Measurements from ENCODE around the gene OR56A3.

Gene OR56A3, protein sequence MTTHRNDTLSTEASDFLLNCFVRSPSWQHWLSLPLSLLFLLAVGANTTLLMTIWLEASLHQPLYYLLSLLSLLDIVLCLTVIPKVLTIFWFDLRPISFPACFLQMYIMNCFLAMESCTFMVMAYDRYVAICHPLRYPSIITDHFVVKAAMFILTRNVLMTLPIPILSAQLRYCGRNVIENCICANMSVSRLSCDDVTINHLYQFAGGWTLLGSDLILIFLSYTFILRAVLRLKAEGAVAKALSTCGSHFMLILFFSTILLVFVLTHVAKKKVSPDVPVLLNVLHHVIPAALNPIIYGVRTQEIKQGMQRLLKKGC

DNA sequence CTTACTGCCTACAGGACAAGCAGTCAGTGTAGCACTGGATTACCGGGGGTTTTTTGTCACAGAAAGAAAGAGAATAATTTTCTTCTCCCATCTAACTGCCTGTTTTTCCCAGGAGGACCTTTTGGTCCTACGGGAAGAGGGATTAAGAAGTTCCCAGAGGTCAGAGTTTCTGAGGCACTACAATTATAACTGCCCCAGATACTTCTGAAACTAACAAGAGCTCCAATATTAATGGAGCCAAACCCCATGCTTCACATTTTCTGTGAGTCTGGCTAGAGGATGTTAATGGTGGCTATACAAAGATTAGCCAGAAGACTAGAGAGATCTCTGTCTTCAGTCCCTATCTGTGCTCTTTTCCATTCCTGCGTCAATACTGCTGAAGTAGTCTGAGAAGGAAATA, at the start of gene OR56A3:
Gene OR56A3 (plus strand): TSS at position 301 of the 400 bp plus-strand sequence. CDS start 5,096 bp downstream, outside the sequence.
- DNase-seq (ENCODE audit: low read depth) = no peak
- TF ChIP-seq, protein P1, sequence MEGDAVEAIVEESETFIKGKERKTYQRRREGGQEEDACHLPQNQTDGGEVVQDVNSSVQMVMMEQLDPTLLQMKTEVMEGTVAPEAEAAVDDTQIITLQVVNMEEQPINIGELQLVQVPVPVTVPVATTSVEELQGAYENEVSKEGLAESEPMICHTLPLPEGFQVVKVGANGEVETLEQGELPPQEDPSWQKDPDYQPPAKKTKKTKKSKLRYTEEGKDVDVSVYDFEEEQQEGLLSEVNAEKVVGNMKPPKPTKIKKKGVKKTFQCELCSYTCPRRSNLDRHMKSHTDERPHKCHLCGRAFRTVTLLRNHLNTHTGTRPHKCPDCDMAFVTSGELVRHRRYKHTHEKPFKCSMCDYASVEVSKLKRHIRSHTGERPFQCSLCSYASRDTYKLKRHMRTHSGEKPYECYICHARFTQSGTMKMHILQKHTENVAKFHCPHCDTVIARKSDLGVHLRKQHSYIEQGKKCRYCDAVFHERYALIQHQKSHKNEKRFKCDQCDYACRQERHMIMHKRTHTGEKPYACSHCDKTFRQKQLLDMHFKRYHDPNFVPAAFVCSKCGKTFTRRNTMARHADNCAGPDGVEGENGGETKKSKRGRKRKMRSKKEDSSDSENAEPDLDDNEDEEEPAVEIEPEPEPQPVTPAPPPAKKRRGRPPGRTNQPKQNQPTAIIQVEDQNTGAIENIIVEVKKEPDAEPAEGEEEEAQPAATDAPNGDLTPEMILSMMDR (IDR thresholded peaks at IDR 0.05; ENCODE audit: insufficient read depth, low read depth, low read length, missing control alignments) = no peak

DNA sequence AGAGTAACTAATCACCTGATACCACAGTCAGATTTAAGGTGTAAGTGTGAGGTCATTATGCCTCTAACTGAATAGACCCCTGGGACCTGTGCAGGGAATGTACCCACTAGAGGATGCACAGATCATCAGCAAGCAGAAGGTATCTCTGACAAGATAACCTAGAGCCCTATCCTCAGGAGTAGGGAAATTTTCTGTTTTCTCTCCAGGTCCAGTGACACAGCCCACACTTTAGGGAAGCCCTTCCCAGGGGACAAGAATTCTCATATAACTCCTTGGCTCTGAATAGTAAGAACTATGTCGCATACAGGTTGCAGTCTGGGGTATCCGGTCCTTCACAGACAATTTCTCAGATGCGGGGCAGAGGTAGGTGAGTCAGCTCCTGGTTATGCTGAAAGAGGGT, 49.1 kb upstream of the OR56A3 start, which contains the start of gene OR52E5:
Gene OR52E5 (plus strand): TSS at position 301 of the 400 bp plus-strand sequence. CDS start 7,569 bp downstream, outside the sequence.
- no peak for DNase-seq (ENCODE audit: low read depth)
- TF ChIP-seq, protein P1 (IDR thresholded peaks at IDR 0.05; ENCODE audit: insufficient read depth, low read depth, low read length, missing control alignments) = no peak
- H3K4me3 ChIP-seq (ENCODE audit: low read length) = no peak within 1 kb of the TSS

More for the DNA sequence above, at the start of gene OR56A3:
- no peak within 1 kb of the TSS for H3K4me3 ChIP-seq (ENCODE audit: low read length)

DNA sequence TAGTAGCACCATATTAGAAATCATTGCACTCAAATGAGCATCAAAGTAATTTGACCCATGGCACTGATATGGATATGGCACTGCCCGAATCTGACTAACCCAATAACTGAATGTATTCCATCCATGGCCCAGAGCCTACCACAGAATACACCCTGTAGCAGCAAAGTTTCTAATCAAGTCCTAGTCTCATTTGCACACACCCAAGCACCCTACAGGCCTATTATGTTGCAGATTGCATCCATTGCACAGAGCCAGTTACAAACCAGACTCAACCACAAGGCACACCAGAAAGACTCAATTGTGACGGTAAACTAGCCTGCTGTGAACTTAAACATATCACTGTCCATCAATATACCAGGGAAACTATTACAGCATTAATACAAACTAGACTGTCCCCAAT, 42.5 kb upstream of the OR56A3 start:
- DNase-seq (ENCODE audit: low read depth) = no peak
- no peak overlapping the region for H3K4me3 ChIP-seq (ENCODE audit: low read length)
- TF ChIP-seq, protein P1 (IDR thresholded peaks at IDR 0.05; ENCODE audit: insufficient read depth, low read depth, low read length, missing control alignments) = no peak

DNA sequence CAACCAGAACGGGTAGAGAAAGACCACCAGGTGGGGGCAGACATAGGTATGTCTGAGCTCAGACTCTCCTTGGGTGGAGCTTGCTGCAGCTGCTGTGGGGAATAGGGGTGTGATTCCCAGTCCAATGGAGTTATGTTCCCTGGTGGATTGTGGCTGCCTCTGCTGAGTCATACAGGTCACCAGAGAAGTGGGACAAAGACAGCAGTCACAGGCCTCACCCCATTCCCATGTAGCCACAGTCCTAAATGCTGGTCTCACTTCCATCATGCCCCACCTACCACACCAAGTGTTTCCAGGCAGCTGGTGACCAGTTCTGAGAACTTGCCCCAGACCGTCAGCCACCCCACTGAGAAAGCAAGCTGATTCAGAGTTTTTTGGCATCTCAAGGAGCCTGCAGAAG, 31.5 kb upstream of the OR56A3 start:
- no peak overlapping the region for H3K4me3 ChIP-seq (ENCODE audit: low read length)
- no peak for DNase-seq (ENCODE audit: low read depth)
- TF ChIP-seq, protein P1 (IDR thresholded peaks at IDR 0.05; ENCODE audit: insufficient read depth, low read depth, low read length, missing control alignments) = no peak

DNA sequence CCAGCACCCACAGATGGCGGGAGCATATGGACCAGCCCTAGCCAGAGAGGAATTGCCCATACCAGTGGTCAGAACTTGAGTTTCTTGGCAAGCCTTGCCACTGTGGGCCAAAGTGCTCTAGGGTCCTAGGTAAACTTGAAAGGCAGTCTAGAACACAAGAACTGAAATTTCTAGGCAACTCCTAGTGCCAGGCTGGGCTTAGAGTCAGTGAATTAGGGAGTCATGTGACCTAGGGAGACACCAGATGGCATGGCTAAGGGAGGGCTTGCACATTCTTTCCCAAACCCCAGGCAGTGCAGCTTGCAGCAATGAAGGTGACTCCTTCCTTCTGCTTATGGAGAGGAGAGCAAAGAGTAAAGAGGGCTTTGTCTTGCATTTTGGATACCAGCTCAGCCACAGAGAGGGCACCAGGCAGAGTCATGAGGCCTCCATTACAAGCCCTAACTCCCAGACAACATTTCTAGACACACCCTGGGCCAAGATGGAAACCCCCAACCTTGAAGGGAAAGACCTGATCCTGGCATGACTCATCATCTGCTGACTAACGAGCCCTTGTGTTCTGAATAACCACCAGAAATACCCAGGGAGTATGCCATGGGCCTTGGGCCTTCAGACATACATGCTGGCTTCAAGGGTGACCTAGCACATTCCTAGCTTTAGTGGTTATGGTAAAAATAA, 19.2 kb upstream of the OR56A3 start:
- TF ChIP-seq, protein P1 (IDR thresholded peaks at IDR 0.05; ENCODE audit: insufficient read depth, low read depth, low read length, missing control alignments) = no peak
- no peak overlapping the region for H3K4me3 ChIP-seq (ENCODE audit: low read length)
- DNase-seq (ENCODE audit: low read depth) = peak; percentile 87

DNA sequence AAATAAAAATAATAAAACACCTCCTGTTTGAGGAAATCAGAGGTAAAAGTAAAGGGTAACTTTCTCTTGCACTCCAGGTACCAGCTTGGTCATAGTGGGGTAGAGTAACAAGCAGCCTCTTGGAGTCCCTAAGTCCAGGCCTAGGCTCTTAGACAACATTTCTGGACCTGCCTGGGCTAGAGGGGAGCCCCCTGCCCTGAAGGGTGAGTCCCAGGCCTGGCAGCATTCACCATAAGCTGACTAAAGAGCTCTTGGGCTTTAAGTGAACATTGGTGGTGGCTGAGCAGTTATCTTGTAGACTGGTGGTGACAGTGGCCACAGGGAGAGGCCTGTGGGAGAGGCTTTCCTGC, 18.6 kb upstream of the OR56A3 start:
- no peak overlapping the region for H3K4me3 ChIP-seq (ENCODE audit: low read length)
- TF ChIP-seq, protein P1 (IDR thresholded peaks at IDR 0.05; ENCODE audit: insufficient read depth, low read depth, low read length, missing control alignments) = no peak
- DNase-seq (ENCODE audit: low read depth) = no peak
